Mucosa of descending colon (tissue), 3 donors: ENCODE data around the gene CDC42BPB. TPM values are rescaled to one million over a fixed set of nuclear protein-coding genes. Genes with fewer than 3 reads are reported as not detected.
"Not testable (repeated sequence)": the region's sequence is repeated elsewhere in the genome, so short reads cannot be mapped to it uniquely, and the experiment has no call there.

Experiments used
- ATAC-seq: fragments of 200-7000 bp; cut with Tn5 transposase; one replicate; pipeline ENCODE4 v1.9.1; 2020; ENCODE audit warnings: mild to moderate bottlenecking, moderate library complexity
- DNase-seq, 3 donors: peaks; one replicate each; pipeline ENCODE4 v3.0.0-alpha.2; 2020
- H3K36me3 ChIP-seq: fragments of 200-600 bp; one replicate; pipeline ENCODE4 v1.8.0; 2021; ENCODE audit warnings: low read depth, mild to moderate bottlenecking
- H3K4me1 ChIP-seq: fragments of 200-600 bp; one replicate; pipeline ENCODE4 v1.8.0; 2021; ENCODE audit warnings: low read depth, mild to moderate bottlenecking
- H3K4me3 ChIP-seq: fragments of 200-600 bp; one replicate; pipeline ENCODE4 v1.8.0; 2021; ENCODE audit warnings: mild to moderate bottlenecking
- H3K9me3 ChIP-seq: fragments of 200-600 bp; one replicate; pipeline ENCODE4 v1.8.0; 2021; ENCODE audit warnings: mild to moderate bottlenecking
- intact Hi-C, 2 donors: fragments of 100-400 bp; cut with DNase I in 1 of 2; cut with micrococcal nuclease in 1 of 2; formaldehyde crosslinking; loops; one replicate each; pipeline versions ENCODE4 v1.11.0 to v1.11.1; 2022; cut with DNase I, micrococcal nuclease
- total RNA-seq, 3 donors: library from RNA; stranded (reverse); fragmentation: NEBNext Ultra II Directional in 2 of 3; extraction: Animal tissue kit (Norgen Biotek cat#: 25700) in 2 of 3; gene quantifications; one replicate each; pipeline versions ENCODE4 v1.2.1 to v1.2.4, GENCODE V29; 2021 to 2023
- TF ChIP-seq, protein P1 (sequence below): fragments of 200-600 bp; IDR thresholded peaks from one replicate; pipeline ENCODE4 v1.8.0; 2022; ENCODE audit warnings: antibody characterized with exemption, mild to moderate bottlenecking
- donor health status: DM: no; HTN: no; CAD: no; lungs with moderate emphysema.
- donor health status: DM: no; HTN: no; CAD: no.
- donor health status: DM: no; HTN: yes; CAD: no.

The CDC42BPB gene
- total RNA-seq, 3 donors from 2014 or later = 77.6 to 106 (median 84.4) TPM

DNA sequence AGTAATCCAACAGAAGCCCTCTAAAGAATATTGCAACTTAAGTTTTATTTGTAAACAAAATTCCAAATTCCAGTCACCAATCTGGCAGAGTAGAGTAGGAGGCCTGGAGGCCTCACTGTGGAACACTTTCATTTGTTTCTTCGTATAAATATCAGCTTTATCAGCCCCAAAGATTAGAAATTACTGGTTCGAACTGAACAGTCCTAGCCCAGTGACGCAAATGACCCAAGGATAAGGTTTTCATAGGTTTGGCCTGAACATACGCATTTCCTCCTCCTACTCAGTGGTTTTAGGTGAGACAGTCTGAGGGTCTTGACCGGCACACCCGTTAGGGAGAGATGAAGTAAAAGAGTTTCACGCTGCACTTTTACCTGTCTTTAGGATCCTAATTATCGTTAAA is 1.7 kb downstream of the CDC42BPB start:
- DNase-seq = no peak
- TF ChIP-seq, protein P1, sequence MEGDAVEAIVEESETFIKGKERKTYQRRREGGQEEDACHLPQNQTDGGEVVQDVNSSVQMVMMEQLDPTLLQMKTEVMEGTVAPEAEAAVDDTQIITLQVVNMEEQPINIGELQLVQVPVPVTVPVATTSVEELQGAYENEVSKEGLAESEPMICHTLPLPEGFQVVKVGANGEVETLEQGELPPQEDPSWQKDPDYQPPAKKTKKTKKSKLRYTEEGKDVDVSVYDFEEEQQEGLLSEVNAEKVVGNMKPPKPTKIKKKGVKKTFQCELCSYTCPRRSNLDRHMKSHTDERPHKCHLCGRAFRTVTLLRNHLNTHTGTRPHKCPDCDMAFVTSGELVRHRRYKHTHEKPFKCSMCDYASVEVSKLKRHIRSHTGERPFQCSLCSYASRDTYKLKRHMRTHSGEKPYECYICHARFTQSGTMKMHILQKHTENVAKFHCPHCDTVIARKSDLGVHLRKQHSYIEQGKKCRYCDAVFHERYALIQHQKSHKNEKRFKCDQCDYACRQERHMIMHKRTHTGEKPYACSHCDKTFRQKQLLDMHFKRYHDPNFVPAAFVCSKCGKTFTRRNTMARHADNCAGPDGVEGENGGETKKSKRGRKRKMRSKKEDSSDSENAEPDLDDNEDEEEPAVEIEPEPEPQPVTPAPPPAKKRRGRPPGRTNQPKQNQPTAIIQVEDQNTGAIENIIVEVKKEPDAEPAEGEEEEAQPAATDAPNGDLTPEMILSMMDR = no peak
- ATAC-seq = no peak
- no peaks in the 10 kb centered on the region for H3K36me3 ChIP-seq
- H3K4me1 ChIP-seq = peaks cover 19% of the 10 kb centered on the region
- intact Hi-C loops = no loop called here
- no peaks in the 10 kb centered on the region for H3K9me3 ChIP-seq
- no peak overlapping the region for H3K4me3 ChIP-seq

GRCh38 chr14:103052407-103052806 is 4.9 kb downstream of the CDC42BPB start:
- Histone ChIP-seq H3K9me3 (no peaks in the 10 kb centered on the region), H3K4me1 (peaks cover 14% of the 10 kb centered on the region), H3K36me3 (no peaks in the 10 kb centered on the region), H3K4me3 (no peak overlapping the region)
- intact Hi-C loops = no loop called here
- DNase-seq = no peak
- ATAC-seq = no peak
- TF ChIP-seq, protein P1 = no peak

DNA sequence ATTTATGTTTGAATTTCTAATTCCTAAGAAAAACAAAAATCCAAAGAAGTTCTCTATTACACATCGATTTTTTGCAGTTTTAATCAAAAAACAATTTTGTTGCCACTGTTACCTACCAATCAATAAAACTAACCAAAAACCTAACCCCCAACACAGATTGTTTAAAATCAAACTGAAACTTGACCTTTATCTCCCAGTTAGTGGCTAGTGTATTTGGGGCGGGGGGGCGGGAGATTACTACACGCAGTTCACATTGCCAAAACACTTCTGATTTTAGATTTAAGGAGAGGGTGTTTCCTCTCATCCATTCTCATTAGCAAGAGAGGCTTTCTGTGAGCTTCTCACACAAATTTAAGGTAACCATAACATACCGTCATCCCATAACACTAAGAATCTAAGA is 6.4 kb downstream of the CDC42BPB start:
- Histone ChIP-seq H3K4me3 (no peak overlapping the region), H3K9me3 (no peaks in the 10 kb centered on the region), H3K4me1 (peaks cover 11% of the 10 kb centered on the region), H3K36me3 (no peaks in the 10 kb centered on the region)
- TF ChIP-seq, protein P1 = no peak
- DNase-seq = no peak
- intact Hi-C loops = no loop called here
- no peak for ATAC-seq

- DNase-seq, H3K4me3 ChIP-seq, ATAC-seq, H3K4me1 ChIP-seq, H3K9me3 ChIP-seq, intact Hi-C loops, H3K36me3 ChIP-seq: not testable (repeated sequence)
Observed at GRCh38 chr14:103047453-103047852, 9.9 kb downstream of the CDC42BPB start.

DNA sequence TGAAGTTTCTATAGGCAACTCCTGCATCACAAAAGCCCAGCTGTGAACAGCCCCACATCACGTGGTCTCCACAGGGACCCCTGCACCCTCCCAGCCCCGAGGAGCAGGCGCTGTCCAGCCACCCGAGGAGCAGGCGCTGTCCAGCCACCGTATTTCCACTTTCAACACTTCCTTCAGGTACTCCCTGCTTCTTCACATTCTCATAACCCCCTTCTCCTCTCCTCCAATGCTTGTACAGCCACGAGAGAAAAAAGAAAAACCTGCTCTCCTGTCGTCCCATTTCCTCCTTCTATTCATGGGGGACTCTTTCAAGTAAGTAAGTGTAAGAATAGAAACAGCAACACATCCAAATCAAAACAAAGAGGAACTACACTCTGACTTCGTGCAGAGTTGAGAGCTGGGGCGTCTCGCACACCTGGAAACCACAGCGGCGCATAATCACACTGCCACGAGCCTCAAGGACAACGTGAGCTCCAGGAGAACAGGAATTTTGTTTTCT is 11.9 kb downstream of the CDC42BPB start:
- ATAC-seq (no peak), DNase-seq (no peak)
- intact Hi-C loops = no loop called here
- TF ChIP-seq, protein P1 = no peak
- H3K36me3 ChIP-seq = no peaks in the 10 kb centered on the region
- peaks cover 5% of the 10 kb centered on the region for H3K4me1 ChIP-seq
- no peak overlapping the region for H3K4me3 ChIP-seq
- no peaks in the 10 kb centered on the region for H3K9me3 ChIP-seq

GRCh38 chr14:103043257-103044015 is 13.9 kb downstream of the CDC42BPB start:
- TF ChIP-seq, protein P1 = no peak
- Histone ChIP-seq H3K36me3 (no peaks in the 10 kb centered on the region), H3K9me3 (no peaks in the 10 kb centered on the region), H3K4me1 (peaks cover 3% of the 10 kb centered on the region), H3K4me3 (no peak overlapping the region)
- DNase-seq (no peak), ATAC-seq (no peak)
- intact Hi-C loops = no loop called here
